HCT116 (cell line): Measurements from ENCODE around the gene FAM131A. TPM values are rescaled to one million over a fixed set of nuclear protein-coding genes. Genes with fewer than 3 reads are reported as not detected.

Experiments
- ATAC-seq: fragments of 200-7000 bp; cut with Tn5 transposase; 2 replicates; pipeline ENCODE4 v1.9.1; 2020; ENCODE audit warnings: mild to moderate bottlenecking, moderate library complexity
- BruUV-seq: library from RNA; stranded (reverse); fragments of 400-500 nt; replicated peaks from 2 replicates; lab custom pipeline; 2021; lab: Mats Ljungman, UMichigan
- CTCF ChIA-PET: fragments of 300-600 bp; sonication (Branson Sonifier 250); formaldehyde crosslinking; loops from one replicate; lab custom pipeline; 2021; ENCODE audit warnings: antibody characterized with exemption; lab: Charles Lee
- POLR2A ChIA-PET: fragments of 300-600, 350-600 bp; sonication (Branson Sonifier 250); formaldehyde crosslinking; loops from one replicate; lab custom pipeline; 2021; ENCODE audit warnings: antibody characterized with exemption; lab: Charles Lee
- RAD21 ChIA-PET, 2 experiments: fragments of 300-600 bp; sonication (Branson Sonifier 250); formaldehyde crosslinking; loops; one replicate each; lab custom pipeline; 2023; ENCODE audit warnings: low total read pairs in 2 of 2; ENCODE audit not compliant: uncharacterized antibody in 2 of 2, unreplicated experiment in 2 of 2, low non-redundant PET in 1 of 2; lab: Charles Lee
- DNase-seq: peaks from one replicate; pipeline ENCODE4 v3.0.0-alpha.2; 2010; ENCODE audit warnings: low read depth, low spot score
- H2AFZ ChIP-seq: fragments of 200-600 bp; shearing (Covaris generic), sonication (generic); 2 replicates; pipeline ENCODE4 v1.6.1; 2017; ENCODE audit warnings: low read depth, mixed run types, mixed read lengths, antibody characterized with exemption, low read length; ENCODE audit not compliant: poor library complexity, severe bottlenecking
- H3K27ac ChIP-seq: 2 replicates; pipeline ENCODE4 v1.5.1; 2012; ENCODE audit warnings: low read depth, low read length
- H3K27me3 ChIP-seq: fragments of 200-600 bp; sonication (generic); 2 replicates; pipeline ENCODE4 v1.6.1; 2016; ENCODE audit warnings: mixed run types, low read length, mixed read lengths; ENCODE audit not compliant: insufficient read depth
- H3K36me3 ChIP-seq, 2 experiments: fragments of 200-500 bp in 1 of 2; fragments of 200-600 bp in 1 of 2; sonication (Bioruptor generic) in 1 of 2; sonication (generic) in 1 of 2; 2 replicates each; pipeline versions ENCODE4 v1.5.1 to v1.6.1; 2014 to 2016; ENCODE audit warnings: low read length in 2 of 2, inconsistent platforms in 1 of 2, mixed read lengths in 1 of 2, mixed run types in 1 of 2; ENCODE audit not compliant: insufficient read depth in 2 of 2, control insufficient read depth in 1 of 2
- H3K4me1 ChIP-seq, 2 experiments: fragments of 200-600 bp in 1 of 2; sonication (generic) in 1 of 2; 2 replicates each; pipeline versions ENCODE4 v1.5.1 to v1.6.1; 2012 to 2017; ENCODE audit warnings: low read length in 2 of 2, inconsistent platforms in 1 of 2, mild to moderate bottlenecking in 1 of 2, mixed read lengths in 1 of 2, mixed run types in 1 of 2, moderate library complexity in 1 of 2; ENCODE audit not compliant: insufficient read depth in 2 of 2, control insufficient read depth in 1 of 2
- H3K4me2 ChIP-seq: fragments of 200-600 bp; sonication (generic); 2 replicates; pipeline ENCODE4 v1.6.1; 2017; ENCODE audit warnings: mixed run types, low read length, mixed read lengths
- H3K4me3 ChIP-seq, 2 experiments: fragments of 200-600 bp in 1 of 2; sonication (generic) in 1 of 2; replicated peaks in 1 of 2; 2 replicates each; pipeline ENCODE4 v1.5.1; 2011 to 2016; ENCODE audit warnings: low read length in 2 of 2, control low read depth in 1 of 2, low read depth in 1 of 2, mild to moderate bottlenecking in 1 of 2, mixed read lengths in 1 of 2, mixed run types in 1 of 2
- H3K79me2 ChIP-seq: fragments of 200-600 bp; sonication (generic); 2 replicates; pipeline ENCODE4 v1.6.1; 2017; ENCODE audit warnings: mild to moderate bottlenecking, mixed run types, low read length, moderate library complexity, mixed read lengths; ENCODE audit not compliant: insufficient read depth
- H3K9ac ChIP-seq: fragments of 200-600 bp; sonication (generic); 2 replicates; pipeline ENCODE4 v1.6.1; 2016; ENCODE audit warnings: low read length, mixed read lengths
- H3K9me2 ChIP-seq: fragments of 200-600 bp; sonication (generic), shearing (Covaris generic); 2 replicates; pipeline ENCODE4 v1.6.1; 2017; ENCODE audit warnings: mixed run types, mild to moderate bottlenecking, moderate library complexity; ENCODE audit not compliant: insufficient read depth
- H3K9me3 ChIP-seq, 2 experiments: fragments of 200-500 bp in 1 of 2; fragments of 200-600 bp in 1 of 2; sonication (Bioruptor generic) in 1 of 2; sonication (generic) in 1 of 2; 2 replicates each; pipeline ENCODE4 v1.6.1; 2014 to 2017; ENCODE audit warnings: low read length in 2 of 2, mixed read lengths in 2 of 2, inconsistent platforms in 1 of 2, low read depth in 1 of 2, mild to moderate bottlenecking in 1 of 2, mixed run types in 1 of 2, moderate library complexity in 1 of 2; ENCODE audit not compliant: control insufficient read depth in 1 of 2, insufficient read depth in 1 of 2
- H4K20me1 ChIP-seq: fragments of 200-600 bp; sonication (generic), shearing (Covaris generic); 2 replicates; pipeline ENCODE4 v1.6.1; 2017; ENCODE audit warnings: mixed run types, mild to moderate bottlenecking, moderate library complexity; ENCODE audit not compliant: insufficient read depth
- ATF3 ChIP-seq: IDR thresholded peaks from 2 replicates; pipeline ENCODE4 v1.6.1; 2012
- CBX3 ChIP-seq: IDR thresholded peaks from 2 replicates; pipeline ENCODE4 v1.6.1; 2012; ENCODE audit warnings: low read depth
- CEBPB ChIP-seq: IDR thresholded peaks from 2 replicates; pipeline ENCODE4 v1.6.1; 2012; ENCODE audit warnings: low read depth
- EGR1 ChIP-seq: IDR thresholded peaks from 2 replicates; pipeline ENCODE4 v1.6.1; 2012; ENCODE audit warnings: low read depth
- EZH2 ChIP-seq: fragments of 200-600 bp; sonication (generic); IDR thresholded peaks from 2 replicates; pipeline ENCODE4 v1.6.1; 2017; ENCODE audit warnings: antibody characterized with exemption, mixed run types
- EZH2phosphoT487 ChIP-seq: fragments of 200-600 bp; IDR thresholded peaks from 2 replicates; pipeline ENCODE4 v1.6.1; 2018; ENCODE audit warnings: antibody characterized with exemption, borderline replicate concordance
- JUND ChIP-seq: IDR thresholded peaks from 2 replicates; pipeline ENCODE4 v1.6.1; 2012
- MAX ChIP-seq: IDR thresholded peaks from 2 replicates; pipeline ENCODE4 v1.6.1; 2012
- POLR2A ChIP-seq: IDR thresholded peaks from 2 replicates; pipeline ENCODE4 v1.7.0; 2011; ENCODE audit warnings: borderline replicate concordance; ENCODE audit not compliant: insufficient read depth, insufficient read length; ENCODE audit errors: extremely low read depth
- POLR2AphosphoS5 ChIP-seq: IDR thresholded peaks from 2 replicates; pipeline ENCODE4 v1.6.1; 2011; ENCODE audit warnings: mild to moderate bottlenecking, low read depth, low read length, moderate library complexity
- SIN3A ChIP-seq: IDR thresholded peaks from 2 replicates; pipeline ENCODE4 v1.6.1; 2012; ENCODE audit warnings: low read depth
- TCF7L2 ChIP-seq: IDR thresholded peaks from 2 replicates; pipeline ENCODE4 v1.7.0; 2011; ENCODE audit warnings: borderline replicate concordance, inconsistent platforms; ENCODE audit not compliant: insufficient read depth, insufficient read length; ENCODE audit errors: extremely low read depth
- intact Hi-C: fragments of 100-400 bp; cut with micrococcal nuclease; formaldehyde crosslinking; loops from 2 replicates; pipeline ENCODE4 v1.10.0; 2022
- total RNA-seq: library from RNA; stranded (reverse); gene quantifications from one replicate; pipeline ENCODE4 v1.2.1, GENCODE V29; 2021; ENCODE audit not compliant: unreplicated experiment
- TF ChIP-seq, protein P1 (sequence below): IDR thresholded peaks from 2 replicates; pipeline ENCODE4 v1.6.1; 2011; ENCODE audit warnings: mild to moderate bottlenecking, low read length, moderate library complexity; ENCODE audit not compliant: insufficient replicate concordance; ENCODE audit errors: extremely low read depth

The FAM131A gene
- total RNA-seq, 1 experiment from 2014 or later, result 17.8 TPM

DNA sequence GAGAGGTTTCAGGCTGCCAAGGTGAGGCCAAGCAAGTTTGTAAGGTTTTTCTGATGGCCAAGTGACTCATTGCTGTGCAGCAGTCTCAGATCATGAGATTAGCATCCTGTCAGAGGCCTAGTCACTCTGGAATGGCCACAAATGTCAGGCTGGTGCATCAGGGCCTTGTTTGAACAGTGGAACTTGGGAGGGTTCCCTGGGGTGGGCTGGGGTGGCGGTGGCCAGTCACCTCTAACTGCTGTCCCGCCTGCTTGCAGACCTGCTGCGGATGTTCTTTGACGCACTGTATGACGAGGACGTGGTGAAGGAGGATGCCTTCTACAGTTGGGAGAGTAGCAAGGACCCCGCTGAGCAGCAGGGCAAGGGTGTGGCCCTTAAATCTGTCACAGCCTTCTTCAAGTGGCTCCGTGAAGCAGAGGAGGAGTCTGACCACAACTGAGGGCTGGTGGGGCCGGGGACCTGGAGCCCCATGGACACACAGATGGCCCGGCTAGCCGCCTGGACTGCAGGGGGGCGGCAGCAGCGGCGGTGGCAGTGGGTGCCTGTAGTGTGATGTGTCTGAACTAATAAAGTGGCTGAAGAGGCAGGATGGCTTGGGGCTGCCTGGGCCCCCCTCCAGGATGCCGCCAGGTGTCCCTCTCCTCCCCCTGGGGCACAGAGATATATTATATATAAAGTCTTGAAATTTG, 2.8 kb upstream of the FAM131A start:
- DNase-seq (no peak), ATAC-seq (no peak)
- Histone ChIP-seq H3K4me1 (peaks cover 2 to 72% of the 10 kb centered on the region in 2 experiments; a peak in 3 of 4 replicates), H4K20me1 (peaks cover 28% of the 10 kb centered on the region; the same call in 1 of the 2 replicates), H3K27me3 (no peaks in the 10 kb centered on the region), H3K4me2 (peak overlapping the region; percentile 90; the same call in 1 of the 2 replicates), H3K9me3 (no peaks in the 10 kb centered on the region), H3K9ac (peak overlapping the region; percentile 1), H2AFZ (no peak overlapping the region), H3K27ac (peak overlapping the region; percentile 85; the same call in 1 of the 2 replicates), H3K36me3 (peaks cover 36 to 51% of the 10 kb centered on the region in 2 experiments), H3K4me3 (no peak overlapping the region), H3K79me2 (peaks cover 60% of the 10 kb centered on the region)
- intact Hi-C loops, result no loop called here
- BruUV-seq, result no TSS peak
- RAD21 ChIA-PET, result no interaction called here
- POLR2A ChIA-PET, result no interaction called here
- TF ChIP-seq EZH2phosphoT487 (no peak), EZH2 (no peak), CBX3 (no peak), JUND (no peak), POLR2A (no peak), CEBPB (no peak), EGR1 (no peak)
- TF ChIP-seq, all 23 proteins: peak for 0
- CTCF ChIA-PET, result interaction anchor here (1.3 kb wide), 1 partner anchor 46 kb away, joined by 3 read pairs; no protein-coding TSS in a partner anchor
- no peaks in the 10 kb centered on the region for H3K9me2 ChIP-seq

GRCh38 chr3:184335291-184335660, 2.1 kb upstream of the FAM131A start:
- ChIA-PET RAD21 (no interaction called here), POLR2A (no interaction called here), CTCF (interaction anchor here (0.9 to 1.3 kb wide), 2 partner anchors 10 to 46 kb away, joined by 3 read pairs; no protein-coding TSS in a partner anchor)
- peaks cover 2 to 68% of the 10 kb centered on the region in 2 experiments; a peak in 3 of 4 replicates for H3K4me1 ChIP-seq
- H3K4me2 ChIP-seq, result peak overlapping the region; percentile 90
- H3K79me2 ChIP-seq, result peaks cover 54% of the 10 kb centered on the region
- H3K4me3 ChIP-seq, result peak overlapping the region in 1 of 2 experiments; percentile 73; a peak in 3 of 4 replicates
- H3K27me3 ChIP-seq, result no peaks in the 10 kb centered on the region
- H3K9me3 ChIP-seq, result no peaks in the 10 kb centered on the region
- ATAC-seq (peak; percentile 28), DNase-seq (no peak)
- intact Hi-C loops, result no loop called here
- peak overlapping the region; percentile 83 for H3K9ac ChIP-seq
- no peak overlapping the region for H2AFZ ChIP-seq
- peaks cover 28% of the 10 kb centered on the region; the same call in 1 of the 2 replicates for H4K20me1 ChIP-seq
- H3K9me2 ChIP-seq, result no peaks in the 10 kb centered on the region
- H3K36me3 ChIP-seq, result peaks cover 32 to 44% of the 10 kb centered on the region in 2 experiments
- no TSS peak for BruUV-seq
- no peak for TF ChIP-seq POLR2AphosphoS5
- no peak for TF ChIP-seq ATF3
- TF ChIP-seq TCF7L2, result no peak
- TF ChIP-seq, protein P1, sequence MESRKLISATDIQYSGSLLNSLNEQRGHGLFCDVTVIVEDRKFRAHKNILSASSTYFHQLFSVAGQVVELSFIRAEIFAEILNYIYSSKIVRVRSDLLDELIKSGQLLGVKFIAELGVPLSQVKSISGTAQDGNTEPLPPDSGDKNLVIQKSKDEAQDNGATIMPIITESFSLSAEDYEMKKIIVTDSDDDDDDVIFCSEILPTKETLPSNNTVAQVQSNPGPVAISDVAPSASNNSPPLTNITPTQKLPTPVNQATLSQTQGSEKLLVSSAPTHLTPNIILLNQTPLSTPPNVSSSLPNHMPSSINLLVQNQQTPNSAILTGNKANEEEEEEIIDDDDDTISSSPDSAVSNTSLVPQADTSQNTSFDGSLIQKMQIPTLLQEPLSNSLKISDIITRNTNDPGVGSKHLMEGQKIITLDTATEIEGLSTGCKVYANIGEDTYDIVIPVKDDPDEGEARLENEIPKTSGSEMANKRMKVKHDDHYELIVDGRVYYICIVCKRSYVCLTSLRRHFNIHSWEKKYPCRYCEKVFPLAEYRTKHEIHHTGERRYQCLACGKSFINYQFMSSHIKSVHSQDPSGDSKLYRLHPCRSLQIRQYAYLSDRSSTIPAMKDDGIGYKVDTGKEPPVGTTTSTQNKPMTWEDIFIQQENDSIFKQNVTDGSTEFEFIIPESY, result no peak
- no peak for TF ChIP-seq MAX
- TF ChIP-seq SIN3A, result no peak
- no peak for TF ChIP-seq EGR1
- H3K27ac ChIP-seq, result peak overlapping the region; percentile 85
